ENCODE data around the gene NPEPL1. TPM values are rescaled to one million over a fixed set of nuclear protein-coding genes. Genes with fewer than 3 reads are reported as not detected.

The NPEPL1 gene
- polyA plus RNA-seq, 4 donors: 33.4 to 57.8 (median 48.4) TPM

GRCh38 chr20:58677808-58678207 lies 14.8 kb upstream of the NPEPL1 start:
- no peak for DNase-seq (ENCODE audit: low read depth in 4 of 4, low spot score in 2 of 4)

- DNase-seq (ENCODE audit: low read depth in 4 of 4, low spot score in 2 of 4): no peak
Measured at GRCh38 chr20:58678806-58679205, 13.8 kb upstream of the NPEPL1 start.

- no peak for DNase-seq (ENCODE audit: low read depth in 4 of 4, low spot score in 2 of 4)
Measured at GRCh38 chr20:58682656-58683531, 9.7 kb upstream of the NPEPL1 start.

- DNase-seq (ENCODE audit: low read depth in 4 of 4, low spot score in 2 of 4): no peak
Measured at GRCh38 chr20:58684291-58684690, 8.3 kb upstream of the NPEPL1 start.

GRCh38 chr20:58685988-58686387 lies 6.6 kb upstream of the NPEPL1 start:
- DNase-seq (ENCODE audit: low read depth in 4 of 4, low spot score in 2 of 4): no peak

- DNase-seq (ENCODE audit: low read depth in 4 of 4, low spot score in 2 of 4): no peak
Measured at GRCh38 chr20:58688414-58688813, 4.2 kb upstream of the NPEPL1 start.

GRCh38 chr20:58688840-58689239 lies 3.8 kb upstream of the NPEPL1 start:
- DNase-seq (ENCODE audit: low read depth in 4 of 4, low spot score in 2 of 4): no peak

GRCh38 chr20:58690396-58691135 lies 2.0 kb upstream of the NPEPL1 start:
- DNase-seq (ENCODE audit: low read depth in 4 of 4, low spot score in 2 of 4): no peak

- DNase-seq (ENCODE audit: low read depth in 4 of 4, low spot score in 2 of 4): no peak
Measured at GRCh38 chr20:58691773-58692578, 624 bp upstream of the NPEPL1 start.

GRCh38 chr20:58693226-58694006 lies 816 bp downstream of the NPEPL1 start:
- DNase-seq (ENCODE audit: low read depth in 4 of 4, low spot score in 2 of 4): no peak

- DNase-seq (ENCODE audit: low read depth in 4 of 4, low spot score in 2 of 4): no peak
Measured at GRCh38 chr20:58694241-58695083, 1.9 kb downstream of the NPEPL1 start.

- no peak for DNase-seq (ENCODE audit: low read depth in 4 of 4, low spot score in 2 of 4)
Measured at GRCh38 chr20:58695084-58695722, 2.6 kb downstream of the NPEPL1 start.

GRCh38 chr20:58695895-58696375 lies 3.3 kb downstream of the NPEPL1 start:
- DNase-seq (ENCODE audit: low read depth in 4 of 4, low spot score in 2 of 4): no peak

- no peak for DNase-seq (ENCODE audit: low read depth in 4 of 4, low spot score in 2 of 4)
Measured at GRCh38 chr20:58696411-58696961, 3.9 kb downstream of the NPEPL1 start.

GRCh38 chr20:58697201-58697866 lies 4.7 kb downstream of the NPEPL1 start:
- no peak for DNase-seq (ENCODE audit: low read depth in 4 of 4, low spot score in 2 of 4)

GRCh38 chr20:58697867-58698703 lies 5.5 kb downstream of the NPEPL1 start:
- no peak for DNase-seq (ENCODE audit: low read depth in 4 of 4, low spot score in 2 of 4)

Data from left renal cortex interstitium (tissue), 4 donors.